HG02588 (cell line): ENCODE results near the gene LRIT3.

Experiments used
- ATAC-seq: cut with Tn5 transposase; IDR thresholded peaks from one replicate; pipeline ENCODE4 v1.9.1; 2021; ENCODE audit warnings: mild to moderate bottlenecking, moderate library complexity; ENCODE audit not compliant: unreplicated experiment

LRIT3 gene

GRCh38 chr4:109902559-109903251 is 54.8 kb downstream of the LRIT3 start:
- no peak for ATAC-seq

GRCh38 chr4:109908731-109909130 is 60.8 kb downstream of the LRIT3 start:
- ATAC-seq, result no peak

DNA sequence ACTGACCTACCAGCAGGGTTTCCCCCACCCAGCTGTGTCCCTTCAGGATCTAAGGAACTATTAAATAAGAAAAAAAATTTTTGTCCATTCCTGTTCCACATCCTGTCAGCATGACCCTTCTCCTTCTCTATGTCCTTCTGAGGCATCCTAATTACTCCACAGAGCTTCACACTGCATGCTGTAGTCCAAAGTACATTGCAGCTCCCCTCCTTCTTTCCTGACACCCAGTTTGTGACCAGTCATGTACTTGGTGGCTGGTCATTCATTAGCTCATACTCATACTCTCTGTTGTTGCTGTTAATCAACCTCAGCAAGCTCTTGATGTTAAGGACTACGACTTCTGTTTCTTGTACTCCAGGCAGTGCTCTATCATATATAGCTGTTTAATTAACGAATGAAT is 62.3 kb downstream of the LRIT3 start:
- no peak for ATAC-seq

- no peak for ATAC-seq
Measured at GRCh38 chr4:109912706-109913595, 65.0 kb downstream of the LRIT3 start, which contains the start of gene EGF. Gene EGF, plus strand, starts transcription at chr4:109912883. Its CDS starts 453 bp downstream, at chr4:109913336.

DNA sequence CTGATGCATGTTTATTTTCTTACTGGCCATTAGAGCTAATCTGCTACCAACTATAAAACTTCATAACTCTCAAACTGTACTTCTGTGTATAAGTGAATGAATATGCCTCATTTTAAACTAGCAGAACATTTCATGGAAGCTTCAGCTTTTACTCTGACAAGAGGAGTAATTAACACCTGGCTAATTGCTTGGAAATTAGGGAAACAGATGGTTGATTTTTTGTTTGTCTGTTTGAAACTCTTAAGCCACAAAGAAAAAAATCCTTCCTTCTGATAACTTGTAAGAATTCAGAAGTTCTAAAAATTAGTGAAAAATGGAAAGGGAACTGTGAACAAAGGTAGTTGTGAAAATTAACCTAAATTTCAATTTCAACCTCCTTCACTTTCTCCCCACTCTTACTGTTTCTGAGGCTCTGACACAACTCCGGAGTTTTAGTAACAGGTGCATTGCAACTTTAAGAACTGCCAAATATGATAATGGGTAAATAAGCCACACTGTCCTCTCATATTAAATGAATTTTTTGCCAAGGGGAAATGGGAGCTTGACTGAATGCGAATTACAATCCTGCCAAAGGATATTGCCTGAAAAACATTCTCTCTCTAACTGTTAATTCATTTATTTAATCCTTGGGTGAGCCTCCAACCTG is 65.8 kb downstream of the LRIT3 start:
- no peak for ATAC-seq

DNA sequence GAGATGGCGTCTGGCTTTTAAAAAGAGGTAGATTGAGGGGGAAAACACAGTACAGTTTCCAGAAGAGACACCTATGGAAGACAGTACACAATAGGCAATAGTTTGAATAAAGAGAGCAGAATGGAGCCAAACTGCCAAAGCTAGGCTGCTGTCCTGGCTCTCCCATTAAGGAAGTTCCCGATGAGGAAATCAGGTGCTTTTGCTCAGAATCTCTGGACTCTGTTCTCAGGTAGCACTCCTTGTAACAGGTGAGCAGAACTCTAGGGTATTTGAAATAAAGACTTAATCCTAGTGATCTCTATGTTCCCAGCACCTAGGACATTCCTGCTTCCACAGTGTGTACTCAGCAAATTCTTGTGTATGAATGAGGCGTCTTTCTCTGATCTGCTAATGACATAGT is 66.4 kb downstream of the LRIT3 start:
- ATAC-seq, result no peak

- ATAC-seq, result no peak
Measured at GRCh38 chr4:109915385-109916026, 67.6 kb downstream of the LRIT3 start.

DNA sequence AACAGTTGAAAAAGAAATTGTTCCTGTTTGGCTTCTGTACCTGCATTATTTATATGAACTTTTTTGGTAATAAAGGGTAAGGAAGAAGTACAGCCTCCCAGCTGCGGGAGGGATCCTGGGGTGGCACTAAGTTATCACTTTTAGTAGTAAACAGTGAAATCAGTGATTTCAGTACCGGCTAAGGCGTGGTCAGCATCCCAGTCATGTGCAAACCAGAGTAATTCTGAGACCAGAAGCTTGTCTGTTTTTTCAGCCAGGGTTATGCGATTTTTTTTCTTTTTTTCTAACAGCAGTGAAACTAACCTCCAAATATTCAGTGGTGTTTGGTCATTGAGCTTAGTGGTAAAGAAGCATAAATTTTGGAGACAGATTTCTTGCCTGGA is 68.1 kb downstream of the LRIT3 start:
- no peak for ATAC-seq

- no peak for ATAC-seq
Measured at GRCh38 chr4:109921384-109921808, 73.5 kb downstream of the LRIT3 start.
